ENCODE results near the gene ELOVL3.

The ELOVL3 gene

DNA sequence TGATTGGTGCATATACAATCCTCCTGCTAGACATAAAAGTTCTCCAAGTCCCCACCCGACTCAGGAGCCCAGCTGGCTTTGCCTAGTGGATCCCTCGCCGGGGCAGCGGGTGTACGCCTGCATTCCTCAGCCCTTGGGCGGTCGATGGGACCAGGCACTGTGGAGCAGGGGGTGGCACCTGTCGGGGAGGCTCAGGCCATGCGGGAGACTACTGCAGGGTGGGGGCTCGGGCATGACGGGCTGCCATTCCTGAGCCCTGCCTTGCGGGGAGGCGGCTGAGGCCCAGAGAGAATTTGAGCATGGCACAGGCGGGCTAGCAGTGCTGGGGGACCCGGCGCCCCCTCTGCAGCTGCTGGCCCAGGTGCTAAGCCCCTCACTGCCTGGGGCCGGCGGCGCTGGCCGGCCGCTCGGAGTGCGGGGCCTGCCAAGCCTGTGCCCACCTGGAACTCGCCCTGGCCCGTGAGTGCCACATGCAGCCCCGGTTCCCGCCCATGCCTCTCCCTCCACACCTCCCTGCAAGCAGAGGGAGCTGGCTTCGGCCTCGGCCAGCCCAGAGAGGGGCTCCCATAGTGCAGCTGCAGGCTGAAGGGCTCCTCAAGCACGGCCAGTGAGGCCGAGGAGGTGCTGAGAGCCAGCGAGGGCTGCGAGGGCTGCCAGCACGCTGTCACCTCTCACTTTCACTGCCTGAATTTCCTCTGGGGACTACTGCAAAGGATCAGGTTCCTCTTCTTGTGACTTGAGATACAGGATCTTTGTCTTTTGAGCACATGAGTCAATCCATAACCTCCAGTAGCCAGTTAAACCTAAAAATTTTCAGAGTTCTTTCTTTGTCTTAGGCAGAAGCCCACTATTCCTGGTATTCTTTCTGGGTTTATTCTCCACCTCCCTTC lies 25.1 kb upstream of the ELOVL3 start:
- no peak overlapping the region for H4K91ac ChIP-seq (ENCODE audit: low read depth, low read length, poor library complexity)
- no peaks in the 10 kb centered on the region for H3K79me1 ChIP-seq (ENCODE audit: low read depth, low read length)
- DNase-seq (ENCODE audit: low spot score): no peak
- no CpG with 5 or more reads among the region's 34 CpGs for WGBS, 2 donors (ENCODE audit: extremely low coverage in 2 of 2, insufficient read length in 2 of 2, insufficient replicate concordance in 1 of 2)
- H3K14ac ChIP-seq (ENCODE audit: low read length): no peak overlapping the region
- H3K9me3 ChIP-seq (replicated peaks in 1 of 2; ENCODE audit: control insufficient read depth in 2 of 2, insufficient read depth in 1 of 2, low read depth in 1 of 2, low read length in 2 of 2): peaks cover 4 to 15% of the 10 kb centered on the region in 2 donors
- no peak overlapping the region for H3K27ac ChIP-seq (replicated peaks; ENCODE audit: low read length)
- H3K4ac ChIP-seq (ENCODE audit: low read length): no peak overlapping the region
- H3K4me2 ChIP-seq (ENCODE audit: insufficient read depth, low read length, poor library complexity, severe bottlenecking): no peak overlapping the region
- H2AK5ac ChIP-seq (ENCODE audit: low read depth, low read length): no peak overlapping the region
- no peak overlapping the region for H2BK12ac ChIP-seq (ENCODE audit: low read length)
- H3K23ac ChIP-seq (ENCODE audit: low read depth, low read length, poor library complexity): no peak overlapping the region
- H3K4me3 ChIP-seq (ENCODE audit: low read length in 2 of 2): no peak overlapping the region
- no peaks in the 10 kb centered on the region for H3K36me3 ChIP-seq (replicated peaks in 1 of 2; ENCODE audit: control insufficient read depth in 2 of 2, insufficient read depth in 2 of 2, low read length in 2 of 2)
- no peak overlapping the region for H3K18ac ChIP-seq (ENCODE audit: low read length)
- peaks cover 0 to 9% (median 0%) of the 10 kb centered on the region in 3 experiments for H3K27me3 ChIP-seq (ENCODE audit: control insufficient read depth in 3 of 3, insufficient read depth in 3 of 3, low read depth in 1 of 3, low read length in 3 of 3)
- no peak overlapping the region for H2BK120ac ChIP-seq (ENCODE audit: low read depth, low read length)
- H3K9ac ChIP-seq (ENCODE audit: low read depth, low read length, poor library complexity): no peak overlapping the region
- no peak overlapping the region for H2AFZ ChIP-seq (ENCODE audit: low read length)
- no peak overlapping the region for H4K8ac ChIP-seq (ENCODE audit: low read depth, low read length)
- H2BK5ac ChIP-seq (ENCODE audit: low read length): no peak overlapping the region
- H3K4me1 ChIP-seq (ENCODE audit: control insufficient read depth in 2 of 2, insufficient read depth in 1 of 2, low read depth in 1 of 2, low read length in 2 of 2): no peaks in the 10 kb centered on the region
- no peak overlapping the region for H2BK15ac ChIP-seq (ENCODE audit: low read length)

- Histone ChIP-seq H3K79me1 (ENCODE audit: low read depth, low read length) (no peaks in the 10 kb centered on the region), H3K27ac (replicated peaks; ENCODE audit: low read length) (no peak overlapping the region), H4K8ac (ENCODE audit: low read depth, low read length) (no peak overlapping the region), H3K4ac (ENCODE audit: low read length) (no peak overlapping the region), H3K14ac (ENCODE audit: low read length) (no peak overlapping the region), H3K4me3 (ENCODE audit: low read length in 2 of 2) (no peak overlapping the region), H3K36me3 (replicated peaks in 1 of 2; ENCODE audit: control insufficient read depth in 2 of 2, insufficient read depth in 2 of 2, low read length in 2 of 2) (no peaks in the 10 kb centered on the region), H3K27me3 (ENCODE audit: control insufficient read depth in 3 of 3, insufficient read depth in 3 of 3, low read depth in 1 of 3, low read length in 3 of 3) (peaks cover 0 to 9% (median 0%) of the 10 kb centered on the region in 3 experiments), H3K9me3 (replicated peaks in 1 of 2; ENCODE audit: control insufficient read depth in 2 of 2, insufficient read depth in 1 of 2, low read depth in 1 of 2, low read length in 2 of 2) (peaks cover 2 to 15% of the 10 kb centered on the region in 2 donors), H3K4me2 (ENCODE audit: insufficient read depth, low read length, poor library complexity, severe bottlenecking) (no peak overlapping the region), H2BK120ac (ENCODE audit: low read depth, low read length) (no peak overlapping the region), H4K91ac (ENCODE audit: low read depth, low read length, poor library complexity) (no peak overlapping the region), H2BK15ac (ENCODE audit: low read length) (no peak overlapping the region), H3K4me1 (ENCODE audit: control insufficient read depth in 2 of 2, insufficient read depth in 1 of 2, low read depth in 1 of 2, low read length in 2 of 2) (no peaks in the 10 kb centered on the region), H2AFZ (ENCODE audit: low read length) (no peak overlapping the region), H2AK5ac (ENCODE audit: low read depth, low read length) (no peak overlapping the region), H3K23ac (ENCODE audit: low read depth, low read length, poor library complexity) (no peak overlapping the region), H2BK12ac (ENCODE audit: low read length) (no peak overlapping the region), H3K9ac (ENCODE audit: low read depth, low read length, poor library complexity) (no peak overlapping the region), H2BK5ac (ENCODE audit: low read length) (no peak overlapping the region), H3K18ac (ENCODE audit: low read length) (no peak overlapping the region)
- DNase-seq (ENCODE audit: low spot score): no peak
- no CpG with 5 or more reads among the region's 1 CpG for WGBS, 2 donors (ENCODE audit: extremely low coverage in 2 of 2, insufficient read length in 2 of 2, insufficient replicate concordance in 1 of 2)
Observed at GRCh38 chr10:102202386-102202785, 23.7 kb upstream of the ELOVL3 start.

- H3K4me1 ChIP-seq (ENCODE audit: control insufficient read depth in 2 of 2, insufficient read depth in 1 of 2, low read depth in 1 of 2, low read length in 2 of 2): no peaks in the 10 kb centered on the region
- no peak overlapping the region for H3K27ac ChIP-seq (replicated peaks; ENCODE audit: low read length)
- no peak overlapping the region for H2AK5ac ChIP-seq (ENCODE audit: low read depth, low read length)
- H3K14ac ChIP-seq (ENCODE audit: low read length): no peak overlapping the region
- H3K23ac ChIP-seq (ENCODE audit: low read depth, low read length, poor library complexity): no peak overlapping the region
- H2BK5ac ChIP-seq (ENCODE audit: low read length): no peak overlapping the region
- no peak overlapping the region for H2BK12ac ChIP-seq (ENCODE audit: low read length)
- no peaks in the 10 kb centered on the region for H3K27me3 ChIP-seq (ENCODE audit: control insufficient read depth in 3 of 3, insufficient read depth in 3 of 3, low read depth in 1 of 3, low read length in 3 of 3)
- WGBS, 2 donors (ENCODE audit: extremely low coverage in 2 of 2, insufficient read length in 2 of 2, insufficient replicate concordance in 1 of 2): no CpG with 5 or more reads among the region's 5 CpGs
- no peaks in the 10 kb centered on the region for H3K79me1 ChIP-seq (ENCODE audit: low read depth, low read length)
- H4K91ac ChIP-seq (ENCODE audit: low read depth, low read length, poor library complexity): no peak overlapping the region
- no peak overlapping the region for H3K4me3 ChIP-seq (ENCODE audit: low read length in 2 of 2)
- no peak overlapping the region for H3K9ac ChIP-seq (ENCODE audit: low read depth, low read length, poor library complexity)
- no peak overlapping the region for H3K18ac ChIP-seq (ENCODE audit: low read length)
- H3K4ac ChIP-seq (ENCODE audit: low read length): no peak overlapping the region
- no peak overlapping the region for H4K8ac ChIP-seq (ENCODE audit: low read depth, low read length)
- no peak overlapping the region for H2BK120ac ChIP-seq (ENCODE audit: low read depth, low read length)
- no peak overlapping the region for H2BK15ac ChIP-seq (ENCODE audit: low read length)
- H3K4me2 ChIP-seq (ENCODE audit: insufficient read depth, low read length, poor library complexity, severe bottlenecking): no peak overlapping the region
- no peak for DNase-seq (ENCODE audit: low spot score)
- peaks cover 2 to 8% of the 10 kb centered on the region in 2 donors for H3K9me3 ChIP-seq (replicated peaks in 1 of 2; ENCODE audit: control insufficient read depth in 2 of 2, insufficient read depth in 1 of 2, low read depth in 1 of 2, low read length in 2 of 2)
- no peaks in the 10 kb centered on the region for H3K36me3 ChIP-seq (replicated peaks in 1 of 2; ENCODE audit: control insufficient read depth in 2 of 2, insufficient read depth in 2 of 2, low read length in 2 of 2)
- no peak overlapping the region for H2AFZ ChIP-seq (ENCODE audit: low read length)
Observed at GRCh38 chr10:102208311-102209035, 17.6 kb upstream of the ELOVL3 start.

GRCh38 chr10:102211615-102212299 lies 14.3 kb upstream of the ELOVL3 start:
- H3K27me3 ChIP-seq (ENCODE audit: control insufficient read depth in 3 of 3, insufficient read depth in 3 of 3, low read depth in 1 of 3, low read length in 3 of 3): no peaks in the 10 kb centered on the region
- no CpG with 5 or more reads among the region's 3 CpGs for WGBS, 2 donors (ENCODE audit: extremely low coverage in 2 of 2, insufficient read length in 2 of 2, insufficient replicate concordance in 1 of 2)

More at GRCh38 chr10:102211615-102212299, 14.3 kb upstream of the ELOVL3 start:
- H2BK12ac ChIP-seq (ENCODE audit: low read length): no peak overlapping the region
- H3K4me1 ChIP-seq (ENCODE audit: control insufficient read depth in 2 of 2, insufficient read depth in 1 of 2, low read depth in 1 of 2, low read length in 2 of 2): no peaks in the 10 kb centered on the region
- DNase-seq (ENCODE audit: low spot score): no peak
- H3K14ac ChIP-seq (ENCODE audit: low read length): no peak overlapping the region
- no peak overlapping the region for H4K8ac ChIP-seq (ENCODE audit: low read depth, low read length)
- H3K27ac ChIP-seq (replicated peaks; ENCODE audit: low read length): no peak overlapping the region
- no peak overlapping the region for H3K4me3 ChIP-seq (ENCODE audit: low read length in 2 of 2)
- H3K9me3 ChIP-seq (replicated peaks in 1 of 2; ENCODE audit: control insufficient read depth in 2 of 2, insufficient read depth in 1 of 2, low read depth in 1 of 2, low read length in 2 of 2): no peaks in the 10 kb centered on the region
- no peak overlapping the region for H4K91ac ChIP-seq (ENCODE audit: low read depth, low read length, poor library complexity)
- H3K23ac ChIP-seq (ENCODE audit: low read depth, low read length, poor library complexity): no peak overlapping the region
- no peak overlapping the region for H3K4ac ChIP-seq (ENCODE audit: low read length)
- H3K36me3 ChIP-seq (replicated peaks in 1 of 2; ENCODE audit: control insufficient read depth in 2 of 2, insufficient read depth in 2 of 2, low read length in 2 of 2): no peaks in the 10 kb centered on the region
- H3K79me1 ChIP-seq (ENCODE audit: low read depth, low read length): no peaks in the 10 kb centered on the region
- H2AFZ ChIP-seq (ENCODE audit: low read length): no peak overlapping the region
- H3K4me2 ChIP-seq (ENCODE audit: insufficient read depth, low read length, poor library complexity, severe bottlenecking): no peak overlapping the region
- no peak overlapping the region for H3K18ac ChIP-seq (ENCODE audit: low read length)
- H2BK120ac ChIP-seq (ENCODE audit: low read depth, low read length): no peak overlapping the region
- no peak overlapping the region for H2BK15ac ChIP-seq (ENCODE audit: low read length)
- H3K9ac ChIP-seq (ENCODE audit: low read depth, low read length, poor library complexity): no peak overlapping the region
- H2AK5ac ChIP-seq (ENCODE audit: low read depth, low read length): no peak overlapping the region
- no peak overlapping the region for H2BK5ac ChIP-seq (ENCODE audit: low read length)

Data from neuronal stem cell (in vitro differentiated cells).